ENCODE results near the gene B3GLCT.

DNA sequence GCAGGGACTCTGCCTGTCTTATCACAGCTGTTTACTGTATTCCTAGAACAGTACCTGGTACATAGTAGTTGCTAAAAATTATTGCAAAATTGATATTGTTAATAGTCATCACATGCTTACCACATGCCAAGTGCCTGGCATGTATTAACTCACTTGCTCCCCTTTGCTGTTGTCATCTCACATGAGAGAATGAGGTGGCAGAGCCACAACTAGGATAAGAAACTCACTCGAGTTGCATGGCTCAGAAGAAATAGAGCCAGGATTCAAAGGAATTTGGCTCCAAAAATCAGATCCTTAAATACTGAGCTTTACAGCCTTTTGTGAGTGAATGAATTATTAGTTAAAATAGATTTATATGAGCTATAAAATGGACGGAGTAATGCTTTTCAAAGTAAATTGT lies 42.6 kb downstream of the B3GLCT start:
- TF ChIP-seq EZH2 (IDR thresholded peaks at IDR 0.05; ENCODE audit: insufficient read depth, poor library complexity, severe bottlenecking) (no peak), EZH2phosphoT487 (IDR thresholded peaks at IDR 0.05; ENCODE audit: insufficient read depth, low read depth) (no peak)

Data from GM23248 (cell line).